Measurements from ENCODE around the gene ARHGDIA. TPM values are rescaled to one million over a fixed set of nuclear protein-coding genes. Genes with fewer than 3 reads are reported as not detected.

ARHGDIA gene
- total and polyA plus RNA-seq, 2 of the 8 experiments (the other 6 are each of a cell fraction or from before 2014, with no cell fraction given) = 62.4 to 217 TPM

DNA sequence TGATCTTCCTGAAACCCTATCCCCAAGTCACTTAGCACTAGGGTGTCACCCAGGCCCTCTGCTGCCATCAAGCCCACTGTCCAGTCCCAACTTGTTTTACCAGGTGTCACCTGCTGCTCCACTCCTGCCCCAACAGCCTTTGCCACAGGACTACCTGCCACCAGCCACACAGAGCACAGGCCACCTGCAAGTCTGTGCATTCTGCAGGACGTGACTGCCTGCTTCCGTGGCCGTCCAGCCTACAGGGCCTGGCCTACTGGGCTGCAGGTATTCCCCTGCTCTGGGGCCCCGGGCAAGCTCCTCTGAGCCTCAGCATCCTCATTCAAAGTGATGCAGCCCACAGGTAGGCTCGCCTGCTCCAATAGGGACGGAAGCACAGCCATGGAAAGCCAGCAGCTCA lies 41.3 kb downstream of the ARHGDIA start (continued):
- TF ChIP-seq, protein P1, sequence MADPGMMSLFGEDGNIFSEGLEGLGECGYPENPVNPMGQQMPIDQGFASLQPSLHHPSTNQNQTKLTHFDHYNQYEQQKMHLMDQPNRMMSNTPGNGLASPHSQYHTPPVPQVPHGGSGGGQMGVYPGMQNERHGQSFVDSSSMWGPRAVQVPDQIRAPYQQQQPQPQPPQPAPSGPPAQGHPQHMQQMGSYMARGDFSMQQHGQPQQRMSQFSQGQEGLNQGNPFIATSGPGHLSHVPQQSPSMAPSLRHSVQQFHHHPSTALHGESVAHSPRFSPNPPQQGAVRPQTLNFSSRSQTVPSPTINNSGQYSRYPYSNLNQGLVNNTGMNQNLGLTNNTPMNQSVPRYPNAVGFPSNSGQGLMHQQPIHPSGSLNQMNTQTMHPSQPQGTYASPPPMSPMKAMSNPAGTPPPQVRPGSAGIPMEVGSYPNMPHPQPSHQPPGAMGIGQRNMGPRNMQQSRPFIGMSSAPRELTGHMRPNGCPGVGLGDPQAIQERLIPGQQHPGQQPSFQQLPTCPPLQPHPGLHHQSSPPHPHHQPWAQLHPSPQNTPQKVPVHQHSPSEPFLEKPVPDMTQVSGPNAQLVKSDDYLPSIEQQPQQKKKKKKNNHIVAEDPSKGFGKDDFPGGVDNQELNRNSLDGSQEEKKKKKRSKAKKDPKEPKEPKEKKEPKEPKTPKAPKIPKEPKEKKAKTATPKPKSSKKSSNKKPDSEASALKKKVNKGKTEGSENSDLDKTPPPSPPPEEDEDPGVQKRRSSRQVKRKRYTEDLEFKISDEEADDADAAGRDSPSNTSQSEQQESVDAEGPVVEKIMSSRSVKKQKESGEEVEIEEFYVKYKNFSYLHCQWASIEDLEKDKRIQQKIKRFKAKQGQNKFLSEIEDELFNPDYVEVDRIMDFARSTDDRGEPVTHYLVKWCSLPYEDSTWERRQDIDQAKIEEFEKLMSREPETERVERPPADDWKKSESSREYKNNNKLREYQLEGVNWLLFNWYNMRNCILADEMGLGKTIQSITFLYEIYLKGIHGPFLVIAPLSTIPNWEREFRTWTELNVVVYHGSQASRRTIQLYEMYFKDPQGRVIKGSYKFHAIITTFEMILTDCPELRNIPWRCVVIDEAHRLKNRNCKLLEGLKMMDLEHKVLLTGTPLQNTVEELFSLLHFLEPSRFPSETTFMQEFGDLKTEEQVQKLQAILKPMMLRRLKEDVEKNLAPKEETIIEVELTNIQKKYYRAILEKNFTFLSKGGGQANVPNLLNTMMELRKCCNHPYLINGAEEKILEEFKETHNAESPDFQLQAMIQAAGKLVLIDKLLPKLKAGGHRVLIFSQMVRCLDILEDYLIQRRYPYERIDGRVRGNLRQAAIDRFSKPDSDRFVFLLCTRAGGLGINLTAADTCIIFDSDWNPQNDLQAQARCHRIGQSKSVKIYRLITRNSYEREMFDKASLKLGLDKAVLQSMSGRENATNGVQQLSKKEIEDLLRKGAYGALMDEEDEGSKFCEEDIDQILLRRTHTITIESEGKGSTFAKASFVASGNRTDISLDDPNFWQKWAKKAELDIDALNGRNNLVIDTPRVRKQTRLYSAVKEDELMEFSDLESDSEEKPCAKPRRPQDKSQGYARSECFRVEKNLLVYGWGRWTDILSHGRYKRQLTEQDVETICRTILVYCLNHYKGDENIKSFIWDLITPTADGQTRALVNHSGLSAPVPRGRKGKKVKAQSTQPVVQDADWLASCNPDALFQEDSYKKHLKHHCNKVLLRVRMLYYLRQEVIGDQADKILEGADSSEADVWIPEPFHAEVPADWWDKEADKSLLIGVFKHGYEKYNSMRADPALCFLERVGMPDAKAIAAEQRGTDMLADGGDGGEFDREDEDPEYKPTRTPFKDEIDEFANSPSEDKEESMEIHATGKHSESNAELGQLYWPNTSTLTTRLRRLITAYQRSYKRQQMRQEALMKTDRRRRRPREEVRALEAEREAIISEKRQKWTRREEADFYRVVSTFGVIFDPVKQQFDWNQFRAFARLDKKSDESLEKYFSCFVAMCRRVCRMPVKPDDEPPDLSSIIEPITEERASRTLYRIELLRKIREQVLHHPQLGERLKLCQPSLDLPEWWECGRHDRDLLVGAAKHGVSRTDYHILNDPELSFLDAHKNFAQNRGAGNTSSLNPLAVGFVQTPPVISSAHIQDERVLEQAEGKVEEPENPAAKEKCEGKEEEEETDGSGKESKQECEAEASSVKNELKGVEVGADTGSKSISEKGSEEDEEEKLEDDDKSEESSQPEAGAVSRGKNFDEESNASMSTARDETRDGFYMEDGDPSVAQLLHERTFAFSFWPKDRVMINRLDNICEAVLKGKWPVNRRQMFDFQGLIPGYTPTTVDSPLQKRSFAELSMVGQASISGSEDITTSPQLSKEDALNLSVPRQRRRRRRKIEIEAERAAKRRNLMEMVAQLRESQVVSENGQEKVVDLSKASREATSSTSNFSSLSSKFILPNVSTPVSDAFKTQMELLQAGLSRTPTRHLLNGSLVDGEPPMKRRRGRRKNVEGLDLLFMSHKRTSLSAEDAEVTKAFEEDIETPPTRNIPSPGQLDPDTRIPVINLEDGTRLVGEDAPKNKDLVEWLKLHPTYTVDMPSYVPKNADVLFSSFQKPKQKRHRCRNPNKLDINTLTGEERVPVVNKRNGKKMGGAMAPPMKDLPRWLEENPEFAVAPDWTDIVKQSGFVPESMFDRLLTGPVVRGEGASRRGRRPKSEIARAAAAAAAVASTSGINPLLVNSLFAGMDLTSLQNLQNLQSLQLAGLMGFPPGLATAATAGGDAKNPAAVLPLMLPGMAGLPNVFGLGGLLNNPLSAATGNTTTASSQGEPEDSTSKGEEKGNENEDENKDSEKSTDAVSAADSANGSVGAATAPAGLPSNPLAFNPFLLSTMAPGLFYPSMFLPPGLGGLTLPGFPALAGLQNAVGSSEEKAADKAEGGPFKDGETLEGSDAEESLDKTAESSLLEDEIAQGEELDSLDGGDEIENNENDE (IDR thresholded peaks at IDR 0.05; ENCODE audit: insufficient replicate concordance, low read length) = no peak
- TF ChIP-seq SIX5 (IDR thresholded peaks at IDR 0.05; ENCODE audit: low read depth, low read length) = no peak
- no peak for TF ChIP-seq RNF2 (IDR thresholded peaks at IDR 0.05; ENCODE audit: borderline replicate concordance, low read depth, low read length, missing control alignments, poor library complexity, severe bottlenecking)
- TF ChIP-seq NRF1 (IDR thresholded peaks at IDR 0.05; ENCODE audit: low read depth, low read length) = no peak
- no peak for TF ChIP-seq ZNF274 (IDR thresholded peaks at IDR 0.05; ENCODE audit: borderline replicate concordance, extremely low read depth, low read length)
- TF ChIP-seq, protein P2, sequence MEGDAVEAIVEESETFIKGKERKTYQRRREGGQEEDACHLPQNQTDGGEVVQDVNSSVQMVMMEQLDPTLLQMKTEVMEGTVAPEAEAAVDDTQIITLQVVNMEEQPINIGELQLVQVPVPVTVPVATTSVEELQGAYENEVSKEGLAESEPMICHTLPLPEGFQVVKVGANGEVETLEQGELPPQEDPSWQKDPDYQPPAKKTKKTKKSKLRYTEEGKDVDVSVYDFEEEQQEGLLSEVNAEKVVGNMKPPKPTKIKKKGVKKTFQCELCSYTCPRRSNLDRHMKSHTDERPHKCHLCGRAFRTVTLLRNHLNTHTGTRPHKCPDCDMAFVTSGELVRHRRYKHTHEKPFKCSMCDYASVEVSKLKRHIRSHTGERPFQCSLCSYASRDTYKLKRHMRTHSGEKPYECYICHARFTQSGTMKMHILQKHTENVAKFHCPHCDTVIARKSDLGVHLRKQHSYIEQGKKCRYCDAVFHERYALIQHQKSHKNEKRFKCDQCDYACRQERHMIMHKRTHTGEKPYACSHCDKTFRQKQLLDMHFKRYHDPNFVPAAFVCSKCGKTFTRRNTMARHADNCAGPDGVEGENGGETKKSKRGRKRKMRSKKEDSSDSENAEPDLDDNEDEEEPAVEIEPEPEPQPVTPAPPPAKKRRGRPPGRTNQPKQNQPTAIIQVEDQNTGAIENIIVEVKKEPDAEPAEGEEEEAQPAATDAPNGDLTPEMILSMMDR (IDR thresholded peaks at IDR 0.05; ENCODE audit: control extremely low read depth in 1 of 3, insufficient read depth in 1 of 3, low read depth in 1 of 3, low read length in 3 of 3) = no peak
- no peak for TF ChIP-seq BACH1 (IDR thresholded peaks at IDR 0.05; ENCODE audit: low read length)
